Glomerular visceral epithelial cell (primary cell): ENCODE results near the gene TRAPPC5.

Source experiments
- DNase-seq: peaks from one replicate; pipeline ENCODE4 v3.0.0-alpha.2; 2016; ENCODE audit errors: extremely low spot score

Gene TRAPPC5

DNA sequence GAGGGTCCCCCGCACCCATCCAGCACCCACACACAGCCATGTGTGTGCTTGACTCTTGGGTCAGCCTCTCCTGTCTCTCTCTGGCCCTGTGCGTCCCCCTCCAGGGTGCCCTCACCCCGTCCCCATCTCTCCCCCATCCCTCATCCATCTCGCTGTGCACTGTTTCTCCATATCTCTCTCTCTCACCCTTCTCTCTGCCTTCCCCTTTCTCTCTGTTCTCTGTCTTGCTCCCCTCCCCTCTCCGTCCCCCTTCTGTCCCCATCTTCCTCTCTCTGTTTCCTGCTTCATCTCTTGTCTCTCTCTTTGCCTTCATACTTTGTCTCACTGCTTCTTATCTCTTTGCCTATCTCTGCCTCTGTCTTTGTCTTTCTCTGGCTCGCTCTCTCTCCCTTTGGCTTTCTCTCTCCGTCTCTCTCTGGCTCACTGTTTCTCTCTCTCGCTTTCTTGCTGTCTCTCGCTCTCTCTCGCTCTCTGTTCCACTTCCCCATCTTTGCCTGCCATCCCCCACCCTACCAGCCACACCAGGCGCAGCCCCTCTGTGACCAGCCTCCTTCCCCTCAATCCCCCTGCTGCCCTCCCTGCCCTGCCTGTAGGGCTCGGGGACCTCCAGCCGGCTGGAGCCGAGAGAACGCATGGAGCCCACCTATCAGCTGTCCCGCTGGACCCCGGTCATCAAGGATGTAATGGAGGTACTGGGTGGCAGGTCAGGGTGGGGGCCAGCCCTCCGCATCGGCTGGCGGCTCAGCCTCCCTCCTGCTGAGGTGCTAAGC, 34.8 kb upstream of the TRAPPC5 start:
- no peak for DNase-seq

DNA sequence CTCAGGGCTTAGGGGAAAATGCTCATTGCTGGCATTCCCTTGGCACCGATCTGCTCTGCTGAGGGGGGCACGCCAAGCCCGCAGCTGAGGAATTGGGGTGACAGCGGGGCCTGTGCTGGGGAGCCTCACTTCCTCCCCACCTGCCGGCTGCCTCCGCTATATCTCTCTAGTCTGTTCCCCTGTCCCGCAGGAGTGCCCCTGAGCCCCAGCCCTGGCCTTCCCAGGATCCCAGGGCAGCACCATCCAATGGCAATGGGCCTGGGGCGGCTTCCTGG, 34.3 kb upstream of the TRAPPC5 start:
- no peak for DNase-seq

- DNase-seq = no peak
Observed at GRCh38 chr19:7647156-7647555, 33.5 kb upstream of the TRAPPC5 start.

GRCh38 chr19:7648265-7649014, 32.2 kb upstream of the TRAPPC5 start:
- no peak for DNase-seq

GRCh38 chr19:7650148-7650547, 30.5 kb upstream of the TRAPPC5 start:
- no peak for DNase-seq

DNA sequence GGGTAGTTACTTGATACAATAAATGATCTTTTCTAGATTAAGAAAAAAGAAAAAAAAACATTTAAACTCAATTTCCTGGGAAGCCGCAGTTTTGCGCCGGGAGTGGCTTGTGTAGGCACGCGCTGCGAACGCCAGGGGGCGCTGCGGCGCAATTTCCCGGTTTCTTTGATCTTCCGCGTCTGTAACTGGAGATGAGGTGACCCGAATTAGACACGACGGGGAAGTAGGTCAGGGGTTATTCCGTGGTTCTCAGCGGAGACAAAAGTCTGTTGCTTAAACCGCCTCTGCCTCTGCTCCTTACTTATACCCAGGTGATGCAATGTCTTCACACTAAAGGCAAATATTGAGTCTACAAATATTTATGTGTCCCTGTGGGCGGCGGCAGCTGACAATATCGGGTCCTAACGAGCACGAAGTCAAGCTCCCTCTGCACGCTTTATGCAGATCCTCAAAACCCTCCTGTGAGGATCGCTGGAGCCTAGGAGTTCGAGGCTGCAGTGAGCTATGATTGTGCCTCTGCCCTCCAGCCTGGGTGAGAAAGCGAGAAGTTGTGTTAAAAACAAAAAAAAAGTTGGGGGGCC, 28.5 kb upstream of the TRAPPC5 start:
- peak; percentile 71 for DNase-seq

GRCh38 chr19:7654401-7654800, 26.2 kb upstream of the TRAPPC5 start:
- DNase-seq = no peak

DNA sequence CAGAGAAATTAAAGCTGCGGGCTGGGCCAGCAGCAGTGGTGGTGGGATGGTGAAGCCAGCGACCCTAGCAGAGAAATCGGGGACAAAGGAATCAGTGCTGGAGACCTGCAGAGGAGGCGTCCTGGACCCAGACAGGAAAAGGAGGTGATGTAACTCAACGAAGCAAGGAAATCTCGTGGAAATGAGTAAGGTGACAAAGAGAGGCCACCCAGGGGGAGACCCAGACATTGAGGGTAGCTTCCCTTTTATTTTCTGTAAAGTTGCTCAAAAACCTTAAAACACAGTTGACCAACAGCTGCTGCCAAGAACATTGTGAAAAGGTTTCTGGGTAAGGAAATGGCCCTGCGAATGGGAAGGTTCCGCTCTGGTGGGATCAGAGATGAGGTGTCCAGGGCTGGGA, 25.1 kb upstream of the TRAPPC5 start:
- DNase-seq = no peak

GRCh38 chr19:7657131-7657751, 23.4 kb upstream of the TRAPPC5 start:
- DNase-seq = no peak

GRCh38 chr19:7658219-7658686, 22.4 kb upstream of the TRAPPC5 start:
- no peak for DNase-seq

DNA sequence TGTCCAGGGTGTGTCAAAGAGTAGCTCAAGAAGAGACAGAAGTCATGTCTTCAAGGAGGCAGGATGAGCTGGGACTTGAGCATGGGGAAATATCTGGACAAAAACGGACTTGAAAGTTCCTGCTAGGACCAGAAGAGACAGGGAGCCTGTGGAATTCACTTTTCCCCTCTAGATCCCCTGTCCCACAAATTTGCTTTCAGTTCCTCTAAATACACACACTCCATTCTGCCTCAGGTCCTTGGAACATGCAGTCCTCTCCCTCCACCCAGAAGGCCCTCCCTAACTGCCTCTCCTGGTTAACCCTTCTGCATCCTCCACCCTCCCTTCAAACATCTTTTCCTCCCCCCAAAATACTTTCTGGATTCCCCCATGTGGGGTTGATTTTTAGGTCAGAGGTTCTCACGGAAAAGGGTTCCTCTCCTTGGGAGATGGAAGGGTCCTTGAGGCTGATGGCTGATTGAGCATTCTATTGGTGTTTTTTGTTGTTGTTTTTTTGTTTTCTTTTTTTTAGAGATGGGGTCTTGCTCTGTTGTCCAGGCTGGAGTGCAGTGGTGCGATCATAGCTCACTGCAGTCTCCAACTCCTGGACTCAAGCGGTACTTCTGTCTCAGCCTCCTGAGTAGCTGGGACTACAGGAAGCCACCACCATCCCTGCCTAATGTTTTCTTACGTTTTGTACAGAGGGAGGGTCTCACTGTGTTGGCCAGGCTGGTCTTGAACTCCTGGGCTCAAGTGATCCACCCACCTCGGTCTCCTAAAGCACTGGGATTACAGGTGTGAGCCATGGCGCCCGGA, 18.7 kb upstream of the TRAPPC5 start:
- DNase-seq = no peak

- no peak for DNase-seq
Observed at GRCh38 chr19:7662657-7663056, 18.0 kb upstream of the TRAPPC5 start.

GRCh38 chr19:7663706-7664105, 16.9 kb upstream of the TRAPPC5 start:
- no peak for DNase-seq

DNA sequence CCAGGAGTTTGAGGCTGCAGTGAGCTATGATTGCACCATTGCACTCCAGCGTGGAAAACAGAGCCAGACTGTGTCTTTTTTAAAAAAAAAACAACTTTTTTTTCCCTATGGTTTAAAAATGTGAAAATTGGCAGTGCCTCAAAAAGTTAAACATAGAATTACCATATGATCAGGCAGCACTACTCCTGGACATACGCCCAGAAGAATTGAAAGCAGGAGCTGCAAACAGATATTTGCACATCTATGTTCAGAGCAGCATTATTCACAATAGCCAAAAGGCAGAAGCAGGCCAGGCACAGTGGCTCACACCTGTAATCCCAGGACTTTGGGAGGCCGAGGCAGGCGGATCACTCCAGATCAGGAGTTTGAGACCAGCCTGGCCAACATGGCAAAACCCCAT, 15.6 kb upstream of the TRAPPC5 start:
- no peak for DNase-seq

- DNase-seq = no peak
Observed at GRCh38 chr19:7668842-7669241, 11.8 kb upstream of the TRAPPC5 start, which contains the start of gene RETN. Gene RETN (plus strand): TSS chr19:7669049. CDS start chr19:7669327, 278 bp downstream.

DNA sequence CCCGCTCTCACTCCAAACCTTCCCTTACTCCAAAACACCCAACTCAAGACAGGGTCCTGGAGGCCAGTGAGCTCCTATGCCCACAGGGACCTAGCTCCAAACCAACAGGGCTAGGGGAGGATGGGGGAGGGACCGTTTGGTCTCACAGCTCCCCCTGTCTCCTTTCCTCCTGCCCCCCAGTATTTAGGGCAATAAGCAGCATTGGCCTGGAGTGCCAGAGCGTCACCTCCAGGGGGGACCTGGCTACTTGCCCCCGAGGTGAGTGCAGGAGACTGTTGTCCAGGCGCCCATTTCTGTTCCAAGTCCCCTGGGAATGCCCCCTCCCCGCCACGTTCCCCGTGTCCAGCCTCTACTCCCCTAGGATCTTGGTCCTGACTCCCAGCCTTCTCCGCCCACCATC, 11.0 kb upstream of the TRAPPC5 start:
- DNase-seq = no peak

DNA sequence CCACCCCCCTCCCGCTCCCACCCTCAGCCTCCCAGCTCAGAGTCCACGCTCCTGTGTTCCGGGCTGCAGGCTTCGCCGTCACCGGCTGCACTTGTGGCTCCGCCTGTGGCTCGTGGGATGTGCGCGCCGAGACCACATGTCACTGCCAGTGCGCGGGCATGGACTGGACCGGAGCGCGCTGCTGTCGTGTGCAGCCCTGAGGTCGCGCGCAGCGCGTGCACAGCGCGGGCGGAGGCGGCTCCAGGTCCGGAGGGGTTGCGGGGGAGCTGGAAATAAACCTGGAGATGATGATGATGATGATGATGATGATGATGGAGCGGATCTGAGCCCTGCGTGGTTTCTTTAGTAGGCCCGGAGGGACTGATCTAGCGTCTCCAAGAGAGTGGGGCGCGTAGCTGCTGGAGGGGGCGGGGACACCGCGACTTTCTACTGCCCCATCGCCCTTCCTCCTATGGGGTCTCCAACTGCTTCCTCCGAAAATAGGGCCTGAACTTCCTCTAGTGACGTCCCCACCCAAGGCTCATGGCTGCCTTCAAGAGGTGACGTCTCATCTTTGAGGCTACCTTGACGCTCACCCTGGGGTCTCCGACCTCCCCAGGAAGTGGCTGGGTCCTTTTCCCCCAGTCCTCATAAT, 10.4 kb upstream of the TRAPPC5 start:
- no peak for DNase-seq

DNA sequence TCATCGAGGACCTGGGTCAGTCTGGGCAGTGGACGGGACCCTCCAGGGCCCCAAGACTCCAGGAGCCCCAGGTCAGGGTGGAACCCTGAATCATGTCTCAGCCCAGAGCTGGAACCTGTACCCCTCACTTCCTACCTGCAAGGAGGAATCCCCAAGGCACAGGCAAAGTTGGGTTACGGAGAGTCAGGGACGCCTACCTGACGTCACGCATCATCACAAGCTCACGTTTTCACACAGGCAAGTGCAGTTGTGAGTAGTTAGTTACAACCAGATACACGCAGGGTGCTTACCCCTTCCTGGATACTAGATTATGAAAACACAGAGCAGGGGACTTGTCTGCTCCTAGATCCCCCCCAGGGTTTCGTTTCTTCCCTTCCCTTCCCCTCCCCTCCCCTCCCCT, 9.8 kb upstream of the TRAPPC5 start:
- no peak for DNase-seq

DNA sequence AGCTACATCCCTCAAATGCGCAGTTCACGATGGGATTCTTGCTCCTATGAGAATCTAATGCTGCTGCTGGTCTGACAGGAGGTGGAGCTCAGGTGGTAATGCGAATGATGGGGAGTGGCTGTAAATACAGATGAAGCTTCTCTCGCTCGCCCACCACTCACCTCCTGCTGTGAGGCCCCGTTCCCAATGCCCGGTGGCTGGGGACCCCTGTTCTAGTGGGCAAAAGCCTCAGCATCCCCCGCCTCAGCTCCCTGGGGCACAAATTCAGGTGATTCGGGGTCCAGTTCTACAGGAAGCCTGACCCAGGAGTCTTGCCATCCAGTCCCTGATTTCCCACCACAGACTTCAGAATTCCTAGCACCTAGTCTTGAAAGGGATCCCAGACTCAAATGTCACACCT, 8.1 kb upstream of the TRAPPC5 start:
- DNase-seq = no peak

DNA sequence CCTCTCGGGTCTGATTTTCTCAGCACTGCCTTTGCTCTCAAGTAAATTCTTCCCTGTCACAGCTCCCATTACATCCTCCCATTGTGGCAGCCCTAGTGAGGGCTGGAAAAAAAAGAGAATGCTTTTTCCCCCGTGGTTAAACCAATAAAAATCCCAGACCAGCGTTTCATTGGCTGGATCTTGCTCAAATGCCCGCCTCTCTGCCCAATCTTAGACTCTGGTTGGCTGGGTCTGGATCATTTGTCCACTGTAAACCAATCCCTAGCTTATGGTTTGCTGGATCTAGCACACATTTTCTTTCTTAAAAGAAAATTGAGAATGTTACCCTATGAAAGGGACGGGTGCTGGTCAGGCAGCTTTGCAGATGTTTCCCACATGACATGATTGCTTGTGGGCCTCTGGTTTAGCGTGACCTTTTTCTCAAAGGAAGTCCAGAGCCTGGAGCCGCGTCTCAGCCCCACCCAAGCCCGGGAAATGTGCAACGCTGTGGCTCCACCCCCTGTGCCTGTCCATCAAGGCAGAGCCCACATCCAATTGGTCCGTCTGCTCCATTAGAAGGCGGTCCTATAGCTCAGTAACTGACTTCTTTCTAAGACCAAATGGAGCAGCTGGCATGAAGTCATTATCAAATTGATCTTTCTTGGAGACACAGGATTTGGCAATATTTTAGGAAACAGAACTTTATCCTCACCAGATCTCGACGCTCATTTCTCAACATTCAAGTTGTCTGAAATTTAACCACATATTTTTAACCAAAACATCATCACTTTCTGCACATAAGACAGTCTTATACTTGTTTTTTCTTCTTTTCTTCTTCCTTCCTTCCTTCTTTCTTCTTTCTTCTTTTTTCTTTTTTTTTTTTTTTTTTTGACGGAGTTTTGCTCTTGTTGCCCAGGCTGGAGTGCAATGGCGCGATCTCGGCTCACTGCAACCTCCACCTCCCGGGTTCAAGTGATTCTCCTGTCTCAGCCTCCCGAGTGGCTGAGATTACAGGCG, 6.3 kb upstream of the TRAPPC5 start:
- peak; percentile 32 for DNase-seq
